SKM-1 (cell line): ENCODE data around the gene GOLT1A.
A peak's percentile ranks its signal among the peaks of the same experiment; 100 is the strongest.

Experiments used
- DNase-seq: peaks from one replicate; lab custom pipeline; 2025; ENCODE audit not compliant: unreplicated experiment; lab: John Stamatoyannopoulos, UW

GOLT1A gene

GRCh38 chr1:204162494-204163074 is 51.2 kb downstream of the GOLT1A start:
- DNase-seq = peak; percentile 59

GRCh38 chr1:204161609-204162493 is 51.9 kb downstream of the GOLT1A start:
- DNase-seq = no peak

DNA sequence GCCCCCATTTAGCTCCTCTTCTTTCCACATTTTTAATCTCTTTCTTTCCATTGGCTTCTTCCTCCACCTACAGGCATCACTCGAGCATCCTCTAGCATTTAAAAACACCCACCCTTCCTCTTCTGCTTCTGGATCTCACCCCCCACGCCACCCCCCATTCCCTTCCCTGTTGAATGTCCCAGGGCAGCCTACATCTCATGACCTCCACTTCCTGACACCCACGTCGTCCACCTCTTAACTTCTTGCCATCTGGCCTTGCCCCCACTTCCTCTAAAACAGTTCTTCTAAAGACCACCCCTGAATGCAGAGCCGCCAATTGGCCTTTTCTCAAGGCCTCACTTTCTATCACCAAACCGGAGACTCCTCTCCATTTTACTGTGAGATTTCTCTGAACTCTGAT is 55.8 kb downstream of the GOLT1A start:
- DNase-seq = no peak

DNA sequence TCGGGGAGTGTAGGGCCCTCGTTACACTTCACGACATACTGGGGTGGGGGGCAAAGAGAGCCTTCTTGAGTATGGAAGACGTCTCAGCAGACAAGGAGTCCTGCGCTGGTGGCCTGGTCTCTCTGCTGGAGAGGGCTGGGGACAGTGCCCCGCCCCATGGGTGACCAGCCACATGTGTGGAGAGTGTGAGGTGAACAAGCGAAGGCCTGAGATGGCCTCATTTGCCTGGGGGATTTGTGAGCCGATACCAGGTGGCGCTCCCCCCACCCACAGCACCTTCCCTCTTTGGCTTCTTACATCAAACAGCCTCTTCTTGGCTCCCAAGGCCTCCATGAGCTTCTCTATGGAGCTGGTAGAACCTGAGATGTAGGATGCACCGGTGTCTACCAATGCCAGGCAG is 57.9 kb downstream of the GOLT1A start:
- DNase-seq = no peak

GRCh38 chr1:204154568-204155255 is 59.1 kb downstream of the GOLT1A start:
- no peak for DNase-seq

DNA sequence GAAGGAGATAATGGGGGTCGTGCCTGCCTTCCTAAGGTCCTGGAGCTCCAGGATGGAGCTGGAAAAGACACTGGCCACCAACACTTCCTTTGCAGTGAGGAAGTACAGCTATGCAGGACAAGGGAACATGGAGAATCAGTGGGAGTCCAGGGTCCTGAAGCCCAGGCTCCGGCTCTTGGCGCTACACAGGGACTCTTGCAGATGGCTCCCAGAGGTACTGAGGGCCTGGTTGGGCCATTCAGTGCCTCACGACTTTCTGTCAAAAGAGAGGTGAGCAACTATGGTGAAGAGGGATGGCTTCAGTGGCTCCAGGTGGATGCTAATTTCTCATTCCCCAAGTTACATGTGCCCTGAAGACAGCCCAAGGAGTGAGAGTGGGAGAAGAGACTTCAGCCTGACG is 60.1 kb downstream of the GOLT1A start:
- no peak for DNase-seq

DNA sequence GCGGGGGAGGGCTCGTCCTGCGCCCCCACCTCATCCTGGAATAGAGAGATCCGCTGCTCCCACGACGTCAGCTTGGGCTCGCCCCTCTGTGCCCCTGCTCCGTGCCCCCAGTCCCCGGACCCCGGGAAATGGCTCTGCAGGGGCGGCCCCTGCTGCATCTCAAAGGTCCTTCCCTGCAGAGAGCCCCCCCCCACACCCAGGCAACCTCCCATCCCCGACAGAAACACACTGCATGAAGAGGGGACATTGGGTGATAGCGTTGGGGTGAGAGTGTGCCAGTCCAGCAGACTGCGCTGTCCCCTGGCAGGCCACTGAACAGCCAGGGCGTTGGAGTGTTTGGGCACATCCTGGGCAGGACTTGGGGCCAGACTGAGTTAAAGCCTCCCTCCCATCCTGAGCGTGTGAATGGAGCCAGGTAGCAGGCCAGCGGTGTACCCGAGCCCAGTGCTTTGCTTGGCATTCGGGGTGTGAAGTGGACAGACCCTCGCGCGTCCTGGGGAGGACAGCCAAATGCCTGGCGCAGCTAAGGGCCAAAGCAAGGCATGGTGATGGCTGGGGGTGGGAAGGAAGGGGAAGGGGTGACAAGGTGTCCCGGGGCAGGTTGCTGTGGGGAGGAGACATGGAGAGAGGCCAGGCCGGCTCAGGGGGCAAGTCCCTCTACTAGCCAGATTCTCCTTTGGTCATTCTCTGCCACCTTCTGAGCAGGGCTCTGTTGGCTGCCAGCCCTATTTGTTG is 61.3 kb downstream of the GOLT1A start:
- no peak for DNase-seq

- DNase-seq = no peak
Observed at GRCh38 chr1:204151552-204152309, 62.1 kb downstream of the GOLT1A start, which contains the start of gene ETNK2. TSS of gene ETNK2 (minus strand) at chr1:204152044. CDS start at chr1:204151852, 192 bp downstream.

GRCh38 chr1:204150702-204151551 is 62.9 kb downstream of the GOLT1A start:
- DNase-seq = no peak

DNA sequence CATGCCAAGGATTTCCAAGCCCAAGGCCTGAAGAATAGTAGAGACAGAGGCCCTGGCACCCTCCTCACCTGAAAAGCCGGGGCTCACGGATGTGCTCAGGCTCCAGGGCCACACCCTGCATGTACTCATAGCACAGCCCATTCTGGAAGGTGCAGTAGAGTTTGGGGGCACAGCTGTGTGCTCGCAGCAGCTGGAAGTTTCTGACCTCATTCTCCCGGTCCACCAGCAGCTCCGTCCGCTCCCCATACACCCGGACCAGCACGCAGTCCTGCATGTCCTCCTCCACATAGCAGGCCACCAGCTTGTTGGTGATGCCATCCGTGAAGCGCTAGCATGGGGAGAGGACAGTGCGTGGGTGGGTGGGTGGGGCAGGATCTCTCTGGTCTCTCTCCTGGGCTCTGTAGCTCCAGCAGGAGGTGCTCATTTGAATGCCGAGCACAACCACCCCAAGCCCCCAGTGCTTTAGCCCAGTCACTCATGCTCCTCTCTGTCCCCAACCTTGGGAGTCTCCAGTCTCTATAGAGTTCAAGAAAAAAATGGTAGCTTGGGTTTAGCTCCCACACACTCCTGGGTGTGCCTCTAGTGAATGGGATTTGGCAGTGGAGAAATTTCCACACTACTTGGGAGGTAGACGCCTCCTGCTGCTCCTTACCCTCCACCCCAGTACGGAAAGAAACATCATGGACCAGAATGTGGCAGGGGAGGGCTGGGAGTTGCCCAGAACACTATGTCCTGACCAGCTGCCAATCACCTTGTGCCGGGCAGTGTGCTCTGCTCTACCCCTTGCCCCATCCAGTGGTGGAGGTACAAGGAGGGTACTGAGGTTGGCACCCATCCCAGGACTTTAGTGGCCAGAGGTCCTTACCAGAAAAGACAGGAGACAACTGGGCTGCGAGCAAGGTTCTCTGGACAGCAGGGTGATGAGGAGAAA is 63.9 kb downstream of the GOLT1A start:
- DNase-seq = no peak

GRCh38 chr1:204149107-204149506 is 64.7 kb downstream of the GOLT1A start:
- DNase-seq = no peak
